Measurements from ENCODE around the gene GRWD1. TPM values are rescaled to one million over a fixed set of nuclear protein-coding genes. Genes with fewer than 3 reads are reported as not detected.
A peak's percentile ranks its signal among the peaks of the same experiment; 100 is the strongest.

The GRWD1 gene
- total RNA-seq, 6 experiments from 2014 or later = 36.2 to 53.5 (median 41.7) TPM

DNA sequence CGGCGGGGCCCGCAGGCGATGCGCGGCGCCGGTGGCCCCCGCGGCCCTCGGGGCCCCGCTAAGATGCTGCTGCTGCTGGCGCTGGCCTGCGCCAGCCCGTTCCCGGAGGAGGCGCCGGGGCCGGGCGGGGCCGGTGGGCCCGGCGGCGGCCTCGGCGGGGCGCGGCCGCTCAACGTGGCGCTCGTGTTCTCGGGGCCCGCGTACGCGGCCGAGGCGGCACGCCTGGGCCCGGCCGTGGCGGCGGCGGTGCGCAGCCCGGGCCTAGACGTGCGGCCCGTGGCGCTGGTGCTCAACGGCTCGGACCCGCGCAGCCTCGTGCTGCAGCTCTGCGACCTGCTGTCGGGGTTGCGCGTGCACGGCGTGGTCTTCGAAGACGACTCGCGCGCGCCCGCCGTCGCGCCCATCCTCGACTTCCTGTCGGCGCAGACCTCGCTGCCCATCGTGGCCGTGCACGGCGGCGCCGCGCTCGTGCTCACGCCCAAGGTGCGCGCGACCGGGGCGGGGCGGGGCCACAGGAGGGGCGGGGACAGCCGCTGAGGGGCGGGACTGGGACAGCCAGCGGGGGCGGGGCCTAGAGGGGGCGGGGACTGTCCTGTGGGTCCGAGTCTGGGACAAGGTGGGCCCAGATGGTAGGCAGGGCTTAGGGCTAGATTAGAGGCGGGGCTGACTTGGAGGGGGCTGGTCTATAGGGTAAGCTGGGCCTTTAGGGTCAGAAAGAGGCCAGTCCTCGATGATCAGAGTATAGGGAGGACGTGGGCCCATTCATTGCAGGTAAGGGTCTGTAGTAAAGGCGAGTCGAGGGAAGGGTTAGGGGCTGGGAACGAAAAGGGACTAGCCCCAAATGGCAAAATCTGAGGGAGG, 47.2 kb upstream of the GRWD1 start:
- H3K27ac Mint-ChIP-seq = peak overlapping the region; percentile 82
- H3K9me3 Mint-ChIP-seq = peaks cover 10% of the 10 kb centered on the region
- peak overlapping the region; percentile 85; the same call in 1 of the 2 replicates for H3K4me3 Mint-ChIP-seq
- peak; percentile 56 for DNase-seq
- peaks cover 33% of the 10 kb centered on the region for H3K27me3 Mint-ChIP-seq (ENCODE audit: insufficient read depth)
- TF ChIP-seq, protein P1, sequence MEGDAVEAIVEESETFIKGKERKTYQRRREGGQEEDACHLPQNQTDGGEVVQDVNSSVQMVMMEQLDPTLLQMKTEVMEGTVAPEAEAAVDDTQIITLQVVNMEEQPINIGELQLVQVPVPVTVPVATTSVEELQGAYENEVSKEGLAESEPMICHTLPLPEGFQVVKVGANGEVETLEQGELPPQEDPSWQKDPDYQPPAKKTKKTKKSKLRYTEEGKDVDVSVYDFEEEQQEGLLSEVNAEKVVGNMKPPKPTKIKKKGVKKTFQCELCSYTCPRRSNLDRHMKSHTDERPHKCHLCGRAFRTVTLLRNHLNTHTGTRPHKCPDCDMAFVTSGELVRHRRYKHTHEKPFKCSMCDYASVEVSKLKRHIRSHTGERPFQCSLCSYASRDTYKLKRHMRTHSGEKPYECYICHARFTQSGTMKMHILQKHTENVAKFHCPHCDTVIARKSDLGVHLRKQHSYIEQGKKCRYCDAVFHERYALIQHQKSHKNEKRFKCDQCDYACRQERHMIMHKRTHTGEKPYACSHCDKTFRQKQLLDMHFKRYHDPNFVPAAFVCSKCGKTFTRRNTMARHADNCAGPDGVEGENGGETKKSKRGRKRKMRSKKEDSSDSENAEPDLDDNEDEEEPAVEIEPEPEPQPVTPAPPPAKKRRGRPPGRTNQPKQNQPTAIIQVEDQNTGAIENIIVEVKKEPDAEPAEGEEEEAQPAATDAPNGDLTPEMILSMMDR (IDR thresholded peaks at IDR 0.05) = no peak
- peaks cover 6% of the 10 kb centered on the region for H3K36me3 Mint-ChIP-seq (ENCODE audit: low read depth)
- peaks cover 39% of the 10 kb centered on the region for H3K4me1 Mint-ChIP-seq (ENCODE audit: low read depth)

DNA sequence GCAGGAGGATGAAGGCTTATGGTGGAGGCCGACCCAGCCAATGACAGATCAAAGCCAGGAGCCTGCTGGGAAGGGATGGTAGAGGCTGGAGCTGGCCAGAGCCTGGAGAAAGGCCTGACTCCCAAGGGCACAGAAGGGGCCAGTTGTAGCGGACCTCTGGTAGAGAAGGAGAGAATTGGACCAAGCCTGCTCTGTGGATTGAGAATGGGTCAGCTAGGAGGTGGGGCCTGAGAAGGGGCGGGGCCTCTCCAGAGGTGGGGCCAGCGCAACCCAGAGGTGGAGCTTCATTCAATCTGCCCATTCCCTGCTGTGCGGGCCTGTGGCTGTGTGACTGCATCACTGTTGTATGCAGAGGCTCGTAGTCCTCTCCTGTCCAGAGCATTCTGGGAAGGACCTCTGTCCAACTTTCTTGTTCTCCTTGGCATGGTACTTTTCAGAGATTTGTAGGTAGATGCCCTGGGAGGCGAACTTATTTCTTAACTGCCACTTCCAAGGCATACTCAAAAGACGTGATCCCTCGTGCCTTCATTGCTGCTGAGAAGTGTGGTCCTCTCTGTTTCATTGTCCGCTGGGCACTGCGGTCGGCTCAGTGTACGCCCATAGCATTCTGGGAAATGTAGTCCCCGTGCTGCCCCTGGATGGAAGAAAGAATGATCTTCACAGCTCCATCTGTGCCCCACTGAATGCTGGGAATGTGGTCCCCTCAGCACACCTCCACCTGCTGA, 45.6 kb upstream of the GRWD1 start:
- TF ChIP-seq, protein P1 (IDR thresholded peaks at IDR 0.05) = no peak
- Mint-ChIP-seq H3K4me3 (peak overlapping the region; percentile 82), H3K36me3 (ENCODE audit: low read depth) (peaks cover 6% of the 10 kb centered on the region), H3K9me3 (peaks cover 10% of the 10 kb centered on the region), H3K27ac (peak overlapping the region; percentile 79), H3K4me1 (ENCODE audit: low read depth) (peaks cover 32% of the 10 kb centered on the region), H3K27me3 (ENCODE audit: insufficient read depth) (peaks cover 22% of the 10 kb centered on the region)
- DNase-seq = peak; percentile 77

DNA sequence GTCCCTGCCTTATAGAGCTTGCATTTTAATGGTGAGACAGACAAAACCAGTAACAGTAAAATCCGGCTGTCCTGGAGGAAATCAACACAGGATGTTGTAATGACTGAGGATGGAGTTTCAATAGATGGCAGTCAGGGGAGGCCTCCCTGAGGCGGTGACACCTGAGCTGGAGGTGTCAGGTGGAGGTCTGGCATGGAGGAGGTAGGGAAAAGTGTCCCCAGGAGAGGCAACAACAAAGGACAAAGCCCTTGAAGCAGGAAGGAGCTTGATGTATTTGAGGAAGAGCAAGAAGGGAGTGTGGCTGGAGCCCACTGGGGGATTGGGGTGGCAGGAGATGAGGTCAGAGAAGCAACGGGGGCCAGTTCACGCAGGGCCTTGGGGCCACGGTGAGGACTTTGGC, 44.5 kb upstream of the GRWD1 start:
- Mint-ChIP-seq H3K4me1 (ENCODE audit: low read depth) (peaks cover 38% of the 10 kb centered on the region), H3K9me3 (peaks cover 10% of the 10 kb centered on the region), H3K27ac (no peak overlapping the region), H3K27me3 (ENCODE audit: insufficient read depth) (peaks cover 14% of the 10 kb centered on the region), H3K36me3 (ENCODE audit: low read depth) (peaks cover 13% of the 10 kb centered on the region), H3K4me3 (no peak overlapping the region)
- TF ChIP-seq, protein P1 (IDR thresholded peaks at IDR 0.05) = no peak
- DNase-seq = no peak

DNA sequence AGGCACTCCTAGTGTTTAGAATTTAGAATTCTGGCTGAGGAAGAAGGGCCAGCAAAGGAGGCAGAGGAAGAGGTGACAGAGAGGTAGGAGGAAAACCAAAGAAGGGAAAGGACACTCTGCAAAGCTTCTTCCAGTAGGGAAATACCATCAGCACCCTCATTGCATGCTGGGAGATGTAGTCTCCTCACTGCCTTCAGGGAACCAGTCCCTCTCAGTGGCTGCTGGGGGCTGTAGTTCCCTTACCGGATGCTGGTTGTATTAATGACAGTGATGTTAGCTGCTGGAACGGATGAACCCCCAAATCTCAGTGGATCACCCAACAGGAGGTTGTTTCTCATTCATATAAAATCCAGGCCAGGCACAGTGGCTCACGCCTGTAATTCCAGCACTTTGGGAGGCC, 42.2 kb upstream of the GRWD1 start:
- Mint-ChIP-seq H3K4me3 (no peak overlapping the region), H3K4me1 (ENCODE audit: low read depth) (peaks cover 25% of the 10 kb centered on the region), H3K27me3 (ENCODE audit: insufficient read depth) (peaks cover 3% of the 10 kb centered on the region), H3K9me3 (peaks cover 10% of the 10 kb centered on the region), H3K36me3 (ENCODE audit: low read depth) (peaks cover 13% of the 10 kb centered on the region), H3K27ac (no peak overlapping the region)
- peak; percentile 54 for DNase-seq
- TF ChIP-seq, protein P1 (IDR thresholded peaks at IDR 0.05) = no peak

DNA sequence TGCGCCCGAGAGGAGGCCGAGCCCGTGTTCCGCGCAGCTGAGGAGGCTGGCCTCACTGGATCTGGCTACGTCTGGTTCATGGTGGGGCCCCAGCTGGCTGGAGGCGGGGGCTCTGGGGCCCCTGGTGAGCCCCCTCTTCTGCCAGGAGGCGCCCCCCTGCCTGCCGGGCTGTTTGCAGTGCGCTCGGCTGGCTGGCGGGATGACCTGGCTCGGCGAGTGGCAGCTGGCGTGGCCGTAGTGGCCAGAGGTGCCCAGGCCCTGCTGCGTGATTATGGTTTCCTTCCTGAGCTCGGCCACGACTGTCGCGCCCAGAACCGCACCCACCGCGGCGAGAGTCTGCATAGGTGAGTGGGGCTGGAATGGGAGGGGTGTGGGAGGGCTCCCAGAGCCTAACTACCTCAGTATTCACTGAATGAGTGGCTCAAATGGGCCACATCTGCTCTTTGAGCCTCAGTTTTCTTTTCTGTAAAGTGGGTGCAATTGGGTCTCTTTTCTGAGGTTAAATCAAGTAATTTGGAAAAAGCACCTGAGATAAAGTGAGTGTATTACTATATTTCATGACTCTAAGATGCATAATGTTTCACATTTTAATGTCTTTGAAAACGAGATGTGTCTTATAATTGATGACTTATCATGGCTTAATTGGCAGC, 40.6 kb upstream of the GRWD1 start:
- DNase-seq = no peak
- peaks cover 16% of the 10 kb centered on the region for H3K4me1 Mint-ChIP-seq (ENCODE audit: low read depth)
- H3K27ac Mint-ChIP-seq = no peak overlapping the region
- TF ChIP-seq, protein P1 (IDR thresholded peaks at IDR 0.05) = no peak
- no peak overlapping the region for H3K4me3 Mint-ChIP-seq
- H3K27me3 Mint-ChIP-seq (ENCODE audit: insufficient read depth) = peaks cover 1% of the 10 kb centered on the region; the same call in 1 of the 2 replicates
- H3K36me3 Mint-ChIP-seq (ENCODE audit: low read depth) = peaks cover 8% of the 10 kb centered on the region
- no peaks in the 10 kb centered on the region for H3K9me3 Mint-ChIP-seq

Data from HFFc6 (cell line).